Bronchial epithelial cell (primary cell): Measurements from ENCODE around the gene EFS. TPM values are rescaled to one million over a fixed set of nuclear protein-coding genes. Genes with fewer than 3 reads are reported as not detected.
"Not testable (repeated sequence)": the region's sequence is repeated elsewhere in the genome, so short reads cannot be mapped to it uniquely, and the experiment has no call there.

ENCODE experiments used
- DNase-seq: peaks from one replicate; pipeline ENCODE4 v3.0.0-alpha.2; 2010; ENCODE audit warnings: low read depth
- FAIRE-seq: peaks from 2 replicates; lab custom pipeline; 2011; peaks lifted over from hg19 to GRCh38; lab: Jason Lieb, UNC
- H3K27me3 ChIP-seq: 2 replicates; pipeline ENCODE4 v1.5.1; 2011; ENCODE audit warnings: low read length; ENCODE audit not compliant: control insufficient read depth, insufficient read depth
- H3K36me3 ChIP-seq: 2 replicates; pipeline ENCODE4 v1.5.1; 2011; ENCODE audit warnings: low read length; ENCODE audit not compliant: control insufficient read depth, insufficient read depth
- H3K4me3 ChIP-seq: 2 replicates; pipeline ENCODE4 v1.5.1; 2011; ENCODE audit warnings: mild to moderate bottlenecking, low read depth, low read length, control low read depth
- CTCF ChIP-seq: IDR thresholded peaks from 2 replicates; pipeline ENCODE4 v1.5.1; 2011; ENCODE audit warnings: mild to moderate bottlenecking, moderate library complexity, low read length, control low read depth, inconsistent platforms; ENCODE audit not compliant: insufficient read depth, severe bottlenecking
- total RNA-seq: library from RNA; depleted of rRNA; stranded (reverse); fragments of >200 nt; gene quantifications from 2 replicates; pipeline ENCODE4 v1.2.1, GENCODE V29; 2014

EFS gene
- total RNA-seq, 1 donor from 2014 or later, result 2.4 TPM

GRCh38 chr14:23402296-23403138, 37.5 kb upstream of the EFS start:
- Histone ChIP-seq H3K36me3 (no peaks in the 10 kb centered on the region), H3K4me3 (no peak overlapping the region), H3K27me3 (no peaks in the 10 kb centered on the region)
- TF ChIP-seq CTCF, result no peak
- DNase-seq, result no peak
- no peak for FAIRE-seq

- DNase-seq (no peak), FAIRE-seq (no peak)
- TF ChIP-seq CTCF, result no peak
- Histone ChIP-seq H3K27me3 (no peaks in the 10 kb centered on the region), H3K36me3 (no peaks in the 10 kb centered on the region), H3K4me3 (no peak overlapping the region)
These were observed 36.3 kb upstream of the EFS start for GRCh38 chr14:23401291-23401690.

DNA sequence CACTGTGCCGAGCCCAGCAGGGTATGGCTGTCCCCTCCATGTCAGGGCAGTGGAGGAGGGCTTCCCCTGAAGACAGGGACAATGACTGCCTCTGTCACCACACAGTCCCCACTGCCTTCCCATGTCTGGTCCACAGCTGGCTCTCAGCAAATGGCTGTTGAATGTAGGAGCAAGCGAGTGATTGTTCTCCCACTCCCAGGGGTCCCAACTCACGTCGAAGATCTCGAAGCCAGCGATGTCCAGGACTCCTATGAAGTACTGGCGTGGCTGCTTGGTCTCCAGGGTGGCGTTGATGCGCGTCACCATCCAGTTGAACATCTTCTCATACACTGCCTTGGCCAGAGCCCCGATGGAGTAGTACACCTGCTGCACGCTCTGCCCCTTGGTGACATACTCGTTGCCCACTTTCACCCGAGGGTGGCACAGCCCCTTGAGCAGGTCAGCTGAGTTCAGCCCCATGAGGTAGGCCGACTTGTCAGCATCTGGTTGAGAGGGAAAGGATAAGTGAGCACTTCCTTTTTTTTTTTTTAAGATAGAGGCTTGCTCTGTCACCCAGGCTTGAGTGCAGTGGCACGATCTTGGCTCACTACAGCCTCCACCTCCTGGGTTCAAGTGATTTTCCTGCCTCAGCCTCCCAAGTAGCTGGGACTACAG, 35.7 kb upstream of the EFS start:
- not testable (repeated sequence) for H3K27me3 ChIP-seq, H3K36me3 ChIP-seq, DNase-seq, H3K4me3 ChIP-seq
- peak; percentile 89 for FAIRE-seq

DNA sequence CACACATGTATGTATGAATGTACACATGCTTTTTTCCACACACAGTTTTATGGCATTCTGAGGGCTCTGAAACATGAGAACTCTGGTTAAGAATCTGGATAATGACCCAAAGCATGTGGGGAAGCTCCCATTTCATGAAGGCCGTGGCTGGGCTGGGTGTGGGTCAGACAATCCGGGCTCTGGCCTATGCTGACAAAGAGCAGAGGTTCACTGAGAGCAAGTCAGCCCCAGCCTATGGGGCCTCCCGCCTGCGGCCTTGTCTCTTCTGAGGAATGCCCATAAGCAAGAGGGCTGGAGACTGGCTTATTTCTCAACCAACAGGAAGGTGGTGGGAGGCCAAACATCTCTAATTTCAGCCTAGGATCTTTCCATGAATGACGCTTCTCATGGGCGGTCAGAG, 34.6 kb upstream of the EFS start:
- Histone ChIP-seq H3K4me3 (no peak overlapping the region), H3K36me3 (no peaks in the 10 kb centered on the region), H3K27me3 (no peaks in the 10 kb centered on the region)
- FAIRE-seq, result no peak
- DNase-seq, result no peak
- TF ChIP-seq CTCF, result no peak

GRCh38 chr14:23399136-23399535, 34.2 kb upstream of the EFS start:
- FAIRE-seq, result no peak
- Histone ChIP-seq H3K4me3 (no peak overlapping the region), H3K36me3 (no peaks in the 10 kb centered on the region), H3K27me3 (no peaks in the 10 kb centered on the region)
- no peak for DNase-seq
- TF ChIP-seq CTCF, result no peak

DNA sequence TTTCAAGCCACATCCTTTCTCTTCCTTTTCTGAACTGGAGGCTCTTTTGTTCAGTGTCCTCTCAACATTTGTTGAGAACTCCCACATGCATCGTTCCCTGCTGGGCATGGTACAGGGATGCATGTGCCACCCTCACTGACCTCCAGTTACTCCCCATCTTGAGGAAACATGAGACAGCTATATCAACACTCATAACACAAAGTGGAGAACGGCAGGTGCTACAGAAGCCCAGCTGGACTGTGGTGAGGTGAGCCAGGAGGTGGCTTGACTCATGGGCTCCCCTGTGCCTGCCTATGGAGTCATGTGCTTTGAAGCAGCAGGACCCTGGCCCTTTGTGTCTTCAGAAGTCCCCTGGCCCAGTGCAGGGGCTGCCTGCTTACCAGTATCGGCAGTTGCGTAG, 33.4 kb upstream of the EFS start:
- TF ChIP-seq CTCF, result no peak
- Histone ChIP-seq H3K4me3 (no peak overlapping the region), H3K36me3 (no peaks in the 10 kb centered on the region), H3K27me3 (no peaks in the 10 kb centered on the region)
- no peak for DNase-seq
- no peak for FAIRE-seq
